ENCODE data around the gene PSMA1.

Gene PSMA1

DNA sequence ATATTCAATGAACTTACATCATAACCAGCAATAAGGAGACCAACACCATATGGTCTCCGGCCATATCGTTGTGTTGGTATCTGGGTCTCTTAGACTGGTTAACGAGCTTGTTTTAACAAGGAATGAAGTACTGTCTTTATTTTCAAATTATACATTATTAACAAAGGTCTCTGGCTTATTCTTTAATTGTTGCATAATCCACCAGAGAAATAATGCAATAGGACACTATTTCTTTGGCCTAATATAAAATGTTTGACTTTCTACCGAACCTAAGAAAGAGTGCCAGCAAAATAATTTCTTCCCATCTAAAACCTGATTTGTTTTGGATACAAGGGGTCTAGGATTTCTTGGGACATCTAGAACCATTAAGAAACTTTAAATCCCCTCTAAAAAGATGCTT lies 6.4 kb downstream of the PSMA1 start:
- Histone ChIP-seq H3K9me2 (replicated peaks; ENCODE audit: insufficient read depth, low read length) (no peaks in the 10 kb centered on the region), H3K27me3 (replicated peaks; ENCODE audit: insufficient read depth, low read length) (no peaks in the 10 kb centered on the region), H3K27ac (ENCODE audit: low read length) (no peak overlapping the region), H2AFZ (ENCODE audit: low read length) (no peak overlapping the region), H3K4me2 (ENCODE audit: low read depth, low read length) (no peak overlapping the region), H3K9ac (ENCODE audit: low read length) (no peak overlapping the region), H3K36me3 (replicated peaks; ENCODE audit: insufficient read depth, low read length) (peaks cover 25% of the 10 kb centered on the region), H3K4me3 (ENCODE audit: low read length) (no peak overlapping the region), H4K20me1 (ENCODE audit: insufficient read depth, low read length) (no peaks in the 10 kb centered on the region), H3K79me2 (ENCODE audit: low read length) (peaks cover 80% of the 10 kb centered on the region), H3K9me3 (replicated peaks; ENCODE audit: insufficient read depth, low read length) (no peaks in the 10 kb centered on the region), H3K4me1 (ENCODE audit: low read length) (no peaks in the 10 kb centered on the region), H3F3A (ENCODE audit: insufficient read depth, low read length) (no peaks in the 10 kb centered on the region; the same call in 1 of the 2 replicates)
- no peak for DNase-seq
- TF ChIP-seq EZH2 (optimal IDR thresholded peaks at IDR 0.05; ENCODE audit: low read depth, low read length) (no peak), EZH2phosphoT487 (IDR thresholded peaks at IDR 0.05; ENCODE audit: low read length) (no peak), CTCF (IDR thresholded peaks at IDR 0.05; ENCODE audit: low read length) (no peak)

- TF ChIP-seq EZH2 (optimal IDR thresholded peaks at IDR 0.05; ENCODE audit: low read depth, low read length), result no peak
- TF ChIP-seq CTCF (IDR thresholded peaks at IDR 0.05; ENCODE audit: low read length), result no peak
- TF ChIP-seq EZH2phosphoT487 (IDR thresholded peaks at IDR 0.05; ENCODE audit: low read length), result no peak
- H3F3A ChIP-seq (ENCODE audit: insufficient read depth, low read length), result peaks cover 13% of the 10 kb centered on the region
- peaks cover 38% of the 10 kb centered on the region for H3K36me3 ChIP-seq (replicated peaks; ENCODE audit: insufficient read depth, low read length)
Measured at GRCh38 chr11:14506532-14506931, 13.7 kb downstream of the PSMA1 start.

DNA sequence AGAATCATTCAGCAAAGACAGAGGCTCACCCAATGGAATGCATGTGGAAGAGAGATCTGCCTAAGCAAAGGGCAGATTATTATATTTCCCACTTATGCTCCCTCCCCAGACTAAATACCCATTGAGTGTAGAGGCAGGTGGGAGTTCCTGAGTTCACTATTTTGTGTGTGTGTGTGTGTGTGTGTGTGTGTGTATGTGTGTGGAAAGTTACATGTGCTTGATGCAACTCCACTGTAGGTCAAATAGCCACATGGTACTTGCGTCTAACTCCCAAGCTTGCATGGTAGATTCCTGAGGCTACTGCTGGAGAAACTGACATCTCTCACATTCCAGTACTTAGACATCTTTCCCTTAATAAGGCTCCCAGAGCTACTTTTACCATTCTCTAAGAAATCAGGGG lies 17.2 kb downstream of the PSMA1 start:
- Histone ChIP-seq H3K36me3 (replicated peaks; ENCODE audit: insufficient read depth, low read length) (peaks cover 16% of the 10 kb centered on the region), H3K9ac (ENCODE audit: low read length) (no peak overlapping the region), H3K27me3 (replicated peaks; ENCODE audit: insufficient read depth, low read length) (no peaks in the 10 kb centered on the region), H3K27ac (ENCODE audit: low read length) (no peak overlapping the region), H3K4me2 (ENCODE audit: low read depth, low read length) (no peak overlapping the region), H3K9me3 (replicated peaks; ENCODE audit: insufficient read depth, low read length) (no peaks in the 10 kb centered on the region), H3F3A (ENCODE audit: insufficient read depth, low read length) (peaks cover 28% of the 10 kb centered on the region), H3K9me2 (replicated peaks; ENCODE audit: insufficient read depth, low read length) (no peaks in the 10 kb centered on the region), H4K20me1 (ENCODE audit: insufficient read depth, low read length) (no peaks in the 10 kb centered on the region; the same call in 1 of the 2 replicates), H2AFZ (ENCODE audit: low read length) (no peak overlapping the region), H3K79me2 (ENCODE audit: low read length) (peaks cover 16% of the 10 kb centered on the region), H3K4me1 (ENCODE audit: low read length) (peaks cover 3% of the 10 kb centered on the region; the same call in 1 of the 2 replicates), H3K4me3 (ENCODE audit: low read length) (no peak overlapping the region)
- TF ChIP-seq EZH2 (optimal IDR thresholded peaks at IDR 0.05; ENCODE audit: low read depth, low read length), result no peak
- no peak for TF ChIP-seq EZH2phosphoT487 (IDR thresholded peaks at IDR 0.05; ENCODE audit: low read length)
- TF ChIP-seq CTCF (IDR thresholded peaks at IDR 0.05; ENCODE audit: low read length), result no peak
- no peak for DNase-seq

More at GRCh38 chr11:14506532-14506931, 13.7 kb downstream of the PSMA1 start:
- H3K9ac ChIP-seq (ENCODE audit: low read length), result no peak overlapping the region
- H3K9me2 ChIP-seq (replicated peaks; ENCODE audit: insufficient read depth, low read length), result no peaks in the 10 kb centered on the region
- no peaks in the 10 kb centered on the region for H3K4me1 ChIP-seq (ENCODE audit: low read length)
- peaks cover 22% of the 10 kb centered on the region for H3K79me2 ChIP-seq (ENCODE audit: low read length)
- H3K27me3 ChIP-seq (replicated peaks; ENCODE audit: insufficient read depth, low read length), result no peaks in the 10 kb centered on the region
- DNase-seq, result no peak
- no peak overlapping the region for H3K4me2 ChIP-seq (ENCODE audit: low read depth, low read length)
- no peak overlapping the region for H3K27ac ChIP-seq (ENCODE audit: low read length)
- H3K4me3 ChIP-seq (ENCODE audit: low read length), result no peak overlapping the region
- no peaks in the 10 kb centered on the region for H3K9me3 ChIP-seq (replicated peaks; ENCODE audit: insufficient read depth, low read length)
- no peaks in the 10 kb centered on the region; the same call in 1 of the 2 replicates for H4K20me1 ChIP-seq (ENCODE audit: insufficient read depth, low read length)
- H2AFZ ChIP-seq (ENCODE audit: low read length), result no peak overlapping the region
